ENCODE data around the gene ADK. TPM values are rescaled to one million over a fixed set of nuclear protein-coding genes. Genes with fewer than 3 reads are reported as not detected.
"Not testable (repeated sequence)": the region's sequence is repeated elsewhere in the genome, so short reads cannot be mapped to it uniquely, and the experiment has no call there.

ADK gene
- total RNA-seq, 1 experiment from 2014 or later, result 26.8 TPM

DNA sequence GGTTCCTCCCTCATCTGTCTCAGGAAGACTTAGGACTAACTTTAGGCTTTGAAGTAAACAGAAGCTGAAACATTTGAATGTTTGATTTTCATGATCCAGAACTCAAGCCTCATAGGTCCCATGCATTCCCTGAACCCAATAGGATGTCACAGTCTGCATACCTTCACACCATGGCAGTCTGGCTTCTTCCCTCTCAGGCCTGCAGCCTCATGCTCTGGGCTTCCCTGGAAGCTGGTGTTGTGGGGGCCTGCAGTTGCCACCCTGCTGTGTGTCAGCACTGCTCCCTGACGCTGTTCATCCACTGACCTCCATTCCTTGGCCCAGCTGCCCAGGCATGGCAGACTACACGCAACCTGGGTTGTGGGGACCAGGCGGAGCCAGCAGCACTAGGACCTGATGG lies 407.9 kb downstream of the ADK start:
- H2BK12ac ChIP-seq (ENCODE audit: insufficient read length, low read depth, low read length), result no peak overlapping the region
- no peak overlapping the region for H4K5ac ChIP-seq (ENCODE audit: insufficient read length, low read depth, low read length)
- H2AK5ac ChIP-seq (ENCODE audit: insufficient read length, low read length), result no peak overlapping the region
- no CpG with 5 or more reads among the region's 3 CpGs for WGBS (ENCODE audit: extremely low coverage, insufficient read length, low lambda C conversion rate)
- no peak overlapping the region for H3K14ac ChIP-seq (ENCODE audit: insufficient read depth, low read length)
- H4K91ac ChIP-seq (ENCODE audit: insufficient read length, low read depth, low read length), result no peak overlapping the region
- H3K4me1 ChIP-seq (ENCODE audit: insufficient read depth, low read length), result no peaks in the 10 kb centered on the region
- no peak overlapping the region for H3K9ac ChIP-seq (ENCODE audit: extremely low read depth, insufficient read length, low read length)
- no peak overlapping the region for H4K8ac ChIP-seq (replicated peaks; ENCODE audit: insufficient read length, low read depth, low read length)
- H3K79me1 ChIP-seq (ENCODE audit: insufficient read depth, low read depth, low read length, poor library complexity, severe bottlenecking), result no peaks in the 10 kb centered on the region
- no peak overlapping the region for H3K23ac ChIP-seq (ENCODE audit: insufficient read length, low read depth, low read length)
- no peak overlapping the region for H3K18ac ChIP-seq (ENCODE audit: insufficient read length, low read depth, low read length)
- H3T11ph ChIP-seq (ENCODE audit: low read length), result no peak overlapping the region
- H3K4me2 ChIP-seq (ENCODE audit: insufficient read depth, insufficient read length, low read length), result no peak overlapping the region
- 0 out of 7 replicates have a peak, but pooled peaks cover 0 to 4% (median 0%) of the 10 kb centered on the region in 3 experiments for H3K36me3 Mint-ChIP-seq (ENCODE audit: insufficient read depth in 1 of 3, low read depth in 3 of 3)
- H3K27me3 Mint-ChIP-seq (ENCODE audit: low read depth), result no peaks in the 10 kb centered on the region
- no peak overlapping the region for H2AFZ ChIP-seq (ENCODE audit: low read length)
- no peaks in the 10 kb centered on the region for H3K79me2 ChIP-seq (ENCODE audit: insufficient read depth, low read length)
- no peaks in the 10 kb centered on the region for H4K20me1 ChIP-seq (ENCODE audit: control insufficient read depth, insufficient read depth, insufficient read length)
- H3K4me3 Mint-ChIP-seq, result no peak overlapping the region
- no peaks in the 10 kb centered on the region for H3K9me3 ChIP-seq (ENCODE audit: control insufficient read depth, low read depth, low read length)
- H2BK120ac ChIP-seq (ENCODE audit: low read depth, low read length, poor library complexity, severe bottlenecking), result no peak overlapping the region
- no peak overlapping the region for H3K4ac ChIP-seq (ENCODE audit: low read depth, low read length)
- no peak overlapping the region for H2BK20ac ChIP-seq (ENCODE audit: low read depth, low read length, poor library complexity, severe bottlenecking)
- TF ChIP-seq, protein P1, sequence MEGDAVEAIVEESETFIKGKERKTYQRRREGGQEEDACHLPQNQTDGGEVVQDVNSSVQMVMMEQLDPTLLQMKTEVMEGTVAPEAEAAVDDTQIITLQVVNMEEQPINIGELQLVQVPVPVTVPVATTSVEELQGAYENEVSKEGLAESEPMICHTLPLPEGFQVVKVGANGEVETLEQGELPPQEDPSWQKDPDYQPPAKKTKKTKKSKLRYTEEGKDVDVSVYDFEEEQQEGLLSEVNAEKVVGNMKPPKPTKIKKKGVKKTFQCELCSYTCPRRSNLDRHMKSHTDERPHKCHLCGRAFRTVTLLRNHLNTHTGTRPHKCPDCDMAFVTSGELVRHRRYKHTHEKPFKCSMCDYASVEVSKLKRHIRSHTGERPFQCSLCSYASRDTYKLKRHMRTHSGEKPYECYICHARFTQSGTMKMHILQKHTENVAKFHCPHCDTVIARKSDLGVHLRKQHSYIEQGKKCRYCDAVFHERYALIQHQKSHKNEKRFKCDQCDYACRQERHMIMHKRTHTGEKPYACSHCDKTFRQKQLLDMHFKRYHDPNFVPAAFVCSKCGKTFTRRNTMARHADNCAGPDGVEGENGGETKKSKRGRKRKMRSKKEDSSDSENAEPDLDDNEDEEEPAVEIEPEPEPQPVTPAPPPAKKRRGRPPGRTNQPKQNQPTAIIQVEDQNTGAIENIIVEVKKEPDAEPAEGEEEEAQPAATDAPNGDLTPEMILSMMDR (conservative IDR thresholded peaks at IDR 0.05), result no peak
- no peak overlapping the region for H2BK5ac ChIP-seq (ENCODE audit: insufficient read length, low read length)
- H3K27ac Mint-ChIP-seq, result peak overlapping the region in 1 of 3 experiments; percentile 39; a peak in 1 of 7 replicates
- H3K23me2 ChIP-seq (ENCODE audit: insufficient read length, low read depth, low read length, poor library complexity, severe bottlenecking), result no peaks in the 10 kb centered on the region
- no peaks in the 10 kb centered on the region for H3K9me3 Mint-ChIP-seq
- no peak for DNase-seq
- H2BK15ac ChIP-seq (ENCODE audit: low read depth, low read length), result no peak overlapping the region
- H3K27me3 ChIP-seq (ENCODE audit: insufficient read depth, low read length), result no peaks in the 10 kb centered on the region
- H3K56ac ChIP-seq (ENCODE audit: insufficient read length, low read depth, low read length), result no peak overlapping the region
- no peaks in the 10 kb centered on the region; a peak in 1 of 4 replicates for H3K4me1 Mint-ChIP-seq
- H3K27ac ChIP-seq (ENCODE audit: insufficient read length, low read depth, low read length), result no peak overlapping the region

DNA sequence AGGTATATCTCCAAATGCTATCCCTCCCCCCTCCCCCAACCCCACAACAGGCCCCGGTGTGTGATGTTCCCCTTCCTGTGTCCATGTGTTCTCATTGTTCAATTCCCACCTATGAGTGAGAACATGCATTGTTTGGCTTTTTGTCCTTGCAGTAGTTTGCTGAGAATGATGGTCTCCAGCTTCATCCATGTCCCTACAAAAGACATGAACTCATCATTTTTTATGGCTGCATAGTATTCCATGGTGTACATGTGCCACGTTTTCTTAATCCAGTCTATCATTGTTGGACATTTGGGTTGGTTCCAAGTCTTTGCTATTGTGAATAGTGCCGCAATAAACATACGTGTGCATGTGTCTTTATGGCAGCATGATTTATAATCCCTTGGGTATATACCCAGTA lies 417.9 kb downstream of the ADK start:
- not testable (repeated sequence) for H3K23ac ChIP-seq (ENCODE audit: insufficient read length, low read depth, low read length); H3K9me3 ChIP-seq (ENCODE audit: control insufficient read depth, low read depth, low read length); H4K20me1 ChIP-seq (ENCODE audit: control insufficient read depth, insufficient read depth, insufficient read length); H4K8ac ChIP-seq (replicated peaks; ENCODE audit: insufficient read length, low read depth, low read length); H2BK12ac ChIP-seq (ENCODE audit: insufficient read length, low read depth, low read length); H3T11ph ChIP-seq (ENCODE audit: low read length); H3K18ac ChIP-seq (ENCODE audit: insufficient read length, low read depth, low read length); H3K14ac ChIP-seq (ENCODE audit: insufficient read depth, low read length); H3K27ac ChIP-seq (ENCODE audit: insufficient read length, low read depth, low read length); H3K4me1 Mint-ChIP-seq; H3K4me1 ChIP-seq (ENCODE audit: insufficient read depth, low read length); H2AK5ac ChIP-seq (ENCODE audit: insufficient read length, low read length); DNase-seq; H3K4ac ChIP-seq (ENCODE audit: low read depth, low read length); H3K27me3 Mint-ChIP-seq (ENCODE audit: low read depth); H3K4me2 ChIP-seq (ENCODE audit: insufficient read depth, insufficient read length, low read length); H2BK5ac ChIP-seq (ENCODE audit: insufficient read length, low read length); H3K79me1 ChIP-seq (ENCODE audit: insufficient read depth, low read depth, low read length, poor library complexity, severe bottlenecking); H4K91ac ChIP-seq (ENCODE audit: insufficient read length, low read depth, low read length); H3K4me3 Mint-ChIP-seq; H3K27ac Mint-ChIP-seq; H3K79me2 ChIP-seq (ENCODE audit: insufficient read depth, low read length); H3K9ac ChIP-seq (ENCODE audit: extremely low read depth, insufficient read length, low read length); H2BK120ac ChIP-seq (ENCODE audit: low read depth, low read length, poor library complexity, severe bottlenecking); H4K5ac ChIP-seq (ENCODE audit: insufficient read length, low read depth, low read length); H2BK20ac ChIP-seq (ENCODE audit: low read depth, low read length, poor library complexity, severe bottlenecking); H3K27me3 ChIP-seq (ENCODE audit: insufficient read depth, low read length); H2AFZ ChIP-seq (ENCODE audit: low read length); H3K56ac ChIP-seq (ENCODE audit: insufficient read length, low read depth, low read length); H3K23me2 ChIP-seq (ENCODE audit: insufficient read length, low read depth, low read length, poor library complexity, severe bottlenecking); H2BK15ac ChIP-seq (ENCODE audit: low read depth, low read length)
- H3K36me3 Mint-ChIP-seq (ENCODE audit: insufficient read depth in 1 of 3, low read depth in 3 of 3), result peaks cover 20 to 30% (median 27%) of the 10 kb centered on the region in 3 experiments
- WGBS (ENCODE audit: extremely low coverage, insufficient read length, low lambda C conversion rate), result no CpG with 5 or more reads among the region's 4 CpGs
- peaks cover 34 to 37% of the 10 kb centered on the region in 2 experiments for H3K9me3 Mint-ChIP-seq
